Thymus (tissue), 11 donors: Measurements from ENCODE around the gene LEAP2. TPM values are rescaled to one million over a fixed set of nuclear protein-coding genes. Genes with fewer than 3 reads are reported as not detected.

ENCODE experiments used
- DNase-seq, 9 donors: peaks; one replicate each; pipeline ENCODE4 v3.0.0-alpha.2; 2013; ENCODE audit warnings: low spot score in 9 of 9, low read depth in 6 of 9, missing footprints in 1 of 9
- H3K27ac ChIP-seq, 2 donors: one replicate each; pipeline ENCODE4 v1.5.1; 2013; ENCODE audit warnings: control low read depth in 1 of 2, low read depth in 1 of 2, low read length in 1 of 2, mild to moderate bottlenecking in 1 of 2, moderate library complexity in 1 of 2
- H3K27me3 ChIP-seq, 2 donors: one replicate each; pipeline ENCODE4 v1.5.1; 2013; ENCODE audit warnings: low read length in 1 of 2; ENCODE audit not compliant: control insufficient read depth in 2 of 2, insufficient read depth in 1 of 2
- H3K36me3 ChIP-seq, 2 donors: one replicate each; pipeline ENCODE4 v1.5.1; 2013; ENCODE audit warnings: low read length in 1 of 2, mild to moderate bottlenecking in 1 of 2, moderate library complexity in 1 of 2; ENCODE audit not compliant: control insufficient read depth in 2 of 2, insufficient read depth in 2 of 2
- H3K4me1 ChIP-seq, 2 donors: one replicate each; pipeline ENCODE4 v1.5.1; 2013; ENCODE audit warnings: low read length in 2 of 2; ENCODE audit not compliant: control insufficient read depth in 2 of 2, insufficient read depth in 2 of 2
- H3K4me3 ChIP-seq, 2 donors: one replicate each; pipeline ENCODE4 v1.5.1; 2013; ENCODE audit warnings: low read length in 2 of 2, control low read depth in 1 of 2, mild to moderate bottlenecking in 1 of 2
- H3K9me3 ChIP-seq, 2 donors: one replicate each; pipeline ENCODE4 v1.5.1; 2013; ENCODE audit warnings: low read length in 1 of 2, mild to moderate bottlenecking in 1 of 2; ENCODE audit not compliant: control insufficient read depth in 2 of 2, insufficient read depth in 1 of 2
- WGBS: extraction: QIAGEN DNeasy Blood & Tissue Kit; methylation state at CpG from one replicate; pipeline ENCODE4 v1.1.7; 2013; 5-methylcytosine and 5-hydroxymethylcytosine counted together
- polyA plus RNA-seq: library from polyadenylated mRNA; stranded (reverse); fragments of 200-250 nt; gene quantifications from one replicate; pipeline ENCODE4 v1.2.3, GENCODE V29; 2013
- total RNA-seq: library from RNA; stranded (reverse); fragments of 120-200 nt; gene quantifications from one replicate; pipeline ENCODE4 v1.2.4, GENCODE V29; 2013
- donor health status: healthy.

The LEAP2 gene
- total and polyA plus RNA-seq, 2 donors, result 1.5 to 4.4 TPM

GRCh38 chr5:132886064-132886823, 12.8 kb downstream of the LEAP2 start:
- H3K27ac ChIP-seq, result no peak overlapping the region
- no peak for DNase-seq
- 97% methylated on average over 11 of the region's 11 CpGs for WGBS

GRCh38 chr5:132887283-132887682, 13.8 kb downstream of the LEAP2 start:
- no peak for DNase-seq
- H3K27me3 ChIP-seq, result no peaks in the 10 kb centered on the region
- no peak overlapping the region for H3K27ac ChIP-seq
- WGBS, result 90% methylated on average over 1 of the region's 1 CpG
- no peak overlapping the region for H3K4me3 ChIP-seq
- no peaks in the 10 kb centered on the region for H3K9me3 ChIP-seq
- peaks cover 30 to 56% of the 10 kb centered on the region in 2 donors for H3K36me3 ChIP-seq
- H3K4me1 ChIP-seq, result no peaks in the 10 kb centered on the region

More at GRCh38 chr5:132886064-132886823, 12.8 kb downstream of the LEAP2 start:
- H3K36me3 ChIP-seq, result peaks cover 31 to 59% of the 10 kb centered on the region in 2 donors
- H3K9me3 ChIP-seq, result no peaks in the 10 kb centered on the region
- no peaks in the 10 kb centered on the region for H3K27me3 ChIP-seq
- no peak overlapping the region for H3K4me3 ChIP-seq
- no peaks in the 10 kb centered on the region for H3K4me1 ChIP-seq

DNA sequence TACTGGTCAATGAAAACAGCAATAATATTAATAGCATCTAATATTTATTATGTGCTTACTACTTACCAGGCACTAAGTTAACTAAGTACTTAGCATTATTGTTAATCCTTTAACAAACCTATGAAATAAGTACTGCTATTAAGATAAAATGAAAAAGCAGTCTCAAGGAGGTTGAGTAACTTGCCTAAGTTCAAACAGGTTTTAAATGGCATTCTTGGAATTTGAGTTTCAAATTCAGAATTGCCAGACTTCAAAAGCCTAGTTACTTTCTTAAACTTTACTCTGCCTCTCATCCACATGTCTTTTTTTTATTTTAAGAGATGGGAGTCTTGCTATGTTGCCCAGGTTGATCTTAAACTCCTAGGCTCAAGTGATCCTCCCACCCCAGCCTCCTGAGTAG, 16.0 kb downstream of the LEAP2 start:
- peaks cover 30 to 66% of the 10 kb centered on the region in 2 donors for H3K36me3 ChIP-seq
- H3K27me3 ChIP-seq, result no peaks in the 10 kb centered on the region
- H3K4me3 ChIP-seq, result no peak overlapping the region
- H3K9me3 ChIP-seq, result no peaks in the 10 kb centered on the region
- no peak overlapping the region for H3K27ac ChIP-seq
- no peaks in the 10 kb centered on the region for H3K4me1 ChIP-seq
- no peak for DNase-seq

DNA sequence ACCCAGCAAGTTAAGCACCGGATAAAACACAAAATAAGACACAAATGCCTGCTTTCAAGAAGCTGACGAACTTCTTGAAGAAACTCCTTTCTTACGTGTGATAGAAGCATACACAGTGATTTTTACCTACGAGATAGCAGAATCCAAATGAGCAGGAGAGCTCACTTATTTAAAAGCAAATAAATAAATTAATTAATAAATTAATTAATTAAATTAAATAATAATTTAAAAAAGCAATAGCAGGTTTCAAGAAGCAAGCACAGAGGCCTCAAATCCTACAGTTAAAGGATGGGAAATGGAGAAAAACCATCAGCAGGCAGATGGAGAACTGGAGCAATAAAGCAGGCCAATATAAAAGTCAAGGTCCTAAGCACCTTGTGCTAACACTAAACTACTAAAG, 17.3 kb downstream of the LEAP2 start:
- DNase-seq, result no peak
- Histone ChIP-seq H3K4me3 (no peak overlapping the region), H3K27me3 (no peaks in the 10 kb centered on the region), H3K4me1 (no peaks in the 10 kb centered on the region), H3K27ac (no peak overlapping the region), H3K36me3 (peaks cover 34 to 72% of the 10 kb centered on the region in 2 donors), H3K9me3 (no peaks in the 10 kb centered on the region)
- WGBS, result 97% methylated on average over 4 of the region's 4 CpGs

DNA sequence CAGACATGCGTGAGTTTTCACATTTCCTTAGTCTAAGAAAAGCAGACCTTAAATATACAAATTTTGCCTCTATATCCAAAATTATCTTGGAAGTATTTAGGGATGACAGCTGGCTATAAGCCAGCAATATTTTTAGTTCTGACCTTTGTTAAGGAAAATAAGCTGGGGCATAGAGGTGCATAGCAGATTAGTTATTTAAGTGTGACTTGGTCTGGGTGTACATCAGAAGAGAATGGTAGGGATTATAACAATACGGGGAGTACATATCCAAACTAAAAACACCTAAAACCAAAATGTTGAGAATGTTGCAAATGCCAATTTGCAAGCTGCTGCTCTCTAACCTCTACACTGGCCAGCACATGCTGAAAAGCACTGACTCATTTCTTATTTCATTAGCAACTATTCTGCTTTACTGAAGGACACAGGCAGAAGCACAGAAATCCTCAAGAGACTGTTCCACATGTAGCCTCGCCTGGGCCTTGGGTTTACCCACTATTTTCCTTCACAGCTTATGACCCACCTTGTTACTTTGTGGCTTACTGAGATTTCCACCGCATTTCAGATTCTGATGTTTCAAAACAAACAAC, 22.3 kb downstream of the LEAP2 start:
- WGBS, result 98% methylated on average over 4 of the region's 4 CpGs
- H3K36me3 ChIP-seq, result peaks cover 32 to 63% of the 10 kb centered on the region in 2 donors
- H3K9me3 ChIP-seq, result no peaks in the 10 kb centered on the region
- no peak overlapping the region for H3K27ac ChIP-seq
- H3K4me1 ChIP-seq, result no peaks in the 10 kb centered on the region
- H3K4me3 ChIP-seq, result no peak overlapping the region
- H3K27me3 ChIP-seq, result no peaks in the 10 kb centered on the region
- DNase-seq, result no peak

- Histone ChIP-seq H3K9me3 (no peaks in the 10 kb centered on the region), H3K27me3 (no peaks in the 10 kb centered on the region), H3K36me3 (peaks cover 30 to 62% of the 10 kb centered on the region in 2 donors), H3K27ac (no peak overlapping the region), H3K4me3 (no peak overlapping the region), H3K4me1 (no peaks in the 10 kb centered on the region)
- 97% methylated on average over 7 of the region's 7 CpGs for WGBS
- DNase-seq, result no peak
Observed at GRCh38 chr5:132896685-132897084, 23.2 kb downstream of the LEAP2 start.

DNA sequence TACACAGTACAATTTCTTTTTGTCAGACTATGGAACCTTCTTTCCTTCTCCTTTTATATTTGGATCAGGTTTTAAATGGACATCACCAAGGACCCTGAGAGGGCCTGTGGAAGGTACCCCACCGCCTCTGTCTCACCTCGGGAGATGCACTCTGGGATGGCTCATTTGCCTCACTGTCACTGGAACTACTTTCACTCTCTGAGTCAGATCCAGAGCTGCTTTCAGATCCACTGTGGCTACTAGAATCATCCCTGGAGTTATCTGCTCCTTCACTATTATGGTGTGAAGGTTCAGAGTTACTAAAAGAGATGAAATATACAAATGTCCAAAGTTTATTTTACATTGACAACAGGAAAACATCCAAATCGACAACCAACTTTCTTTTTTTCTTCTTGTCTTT, 24.6 kb downstream of the LEAP2 start:
- 78% methylated on average over 3 of the region's 3 CpGs for WGBS
- Histone ChIP-seq H3K9me3 (no peaks in the 10 kb centered on the region), H3K27me3 (no peaks in the 10 kb centered on the region), H3K36me3 (peaks cover 24 to 50% of the 10 kb centered on the region in 2 donors), H3K27ac (no peak overlapping the region), H3K4me3 (no peak overlapping the region), H3K4me1 (no peaks in the 10 kb centered on the region)
- no peak for DNase-seq

DNA sequence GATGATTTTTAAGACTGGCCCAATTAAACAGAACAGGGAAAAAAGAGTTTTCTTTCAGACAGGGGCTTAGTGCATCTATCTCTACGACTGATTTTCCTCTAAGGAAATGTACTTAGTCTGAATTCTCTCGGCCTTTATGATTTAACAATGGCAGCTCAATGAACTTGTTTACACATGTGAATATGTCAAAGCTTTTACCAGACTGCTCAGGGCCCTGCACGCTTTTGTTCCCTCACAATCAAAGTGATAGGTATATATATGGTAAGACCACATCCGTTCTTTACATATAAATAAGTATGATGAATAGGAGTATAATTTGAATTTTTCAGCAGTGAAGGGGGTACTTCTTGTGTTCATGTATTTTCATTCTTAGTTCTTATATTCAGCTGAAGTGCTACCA, 27.6 kb downstream of the LEAP2 start:
- no peaks in the 10 kb centered on the region for H3K9me3 ChIP-seq
- 98% methylated on average over 4 of the region's 4 CpGs for WGBS

DNA sequence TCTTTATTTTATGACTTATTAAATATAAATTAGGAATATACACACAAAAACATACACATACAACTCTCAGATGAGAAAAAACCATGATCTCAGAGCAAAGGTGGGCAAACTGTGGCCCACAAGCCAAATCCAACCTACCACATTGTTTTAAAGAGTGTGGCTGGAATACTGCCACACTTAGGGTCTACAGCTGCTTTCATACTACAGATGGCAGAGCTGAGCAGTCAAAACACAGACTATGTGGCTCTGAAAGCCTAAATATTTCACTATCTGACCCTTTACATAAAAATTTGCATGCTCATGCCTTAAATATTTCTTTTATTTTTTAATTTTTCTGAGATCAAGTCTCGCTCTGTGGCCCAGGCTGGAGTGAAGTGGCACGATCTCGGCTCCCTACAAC, 28.3 kb downstream of the LEAP2 start:
- Histone ChIP-seq H3K4me1 (no peaks in the 10 kb centered on the region), H3K27ac (no peak overlapping the region), H3K27me3 (no peaks in the 10 kb centered on the region), H3K9me3 (no peaks in the 10 kb centered on the region), H3K4me3 (no peak overlapping the region), H3K36me3 (peaks cover 11 to 22% of the 10 kb centered on the region in 2 donors)
- DNase-seq, result no peak
- WGBS, result 97% methylated on average over 3 of the region's 3 CpGs

More for the DNA sequence above, 27.6 kb downstream of the LEAP2 start:
- no peaks in the 10 kb centered on the region for H3K4me1 ChIP-seq
- H3K4me3 ChIP-seq, result no peak overlapping the region
- no peak for DNase-seq
- no peak overlapping the region for H3K27ac ChIP-seq
- H3K36me3 ChIP-seq, result peaks cover 18 to 29% of the 10 kb centered on the region in 2 donors
- H3K27me3 ChIP-seq, result no peaks in the 10 kb centered on the region
